22Rv1 (cell line): Measurements from ENCODE around the gene MSL2.

ENCODE experiments used
- ZFX ChIP-seq: fragments of 450-650 bp; IDR thresholded peaks from 2 replicates; pipeline ENCODE4 v1.6.1; 2017; ENCODE audit warnings: antibody characterized with exemption, borderline replicate concordance
- TF ChIP-seq, protein P1 (sequence below): fragments of 450-650 bp; IDR thresholded peaks from 2 replicates; pipeline ENCODE4 v1.5.1; 2017; ENCODE audit warnings: mild to moderate bottlenecking

DNA sequence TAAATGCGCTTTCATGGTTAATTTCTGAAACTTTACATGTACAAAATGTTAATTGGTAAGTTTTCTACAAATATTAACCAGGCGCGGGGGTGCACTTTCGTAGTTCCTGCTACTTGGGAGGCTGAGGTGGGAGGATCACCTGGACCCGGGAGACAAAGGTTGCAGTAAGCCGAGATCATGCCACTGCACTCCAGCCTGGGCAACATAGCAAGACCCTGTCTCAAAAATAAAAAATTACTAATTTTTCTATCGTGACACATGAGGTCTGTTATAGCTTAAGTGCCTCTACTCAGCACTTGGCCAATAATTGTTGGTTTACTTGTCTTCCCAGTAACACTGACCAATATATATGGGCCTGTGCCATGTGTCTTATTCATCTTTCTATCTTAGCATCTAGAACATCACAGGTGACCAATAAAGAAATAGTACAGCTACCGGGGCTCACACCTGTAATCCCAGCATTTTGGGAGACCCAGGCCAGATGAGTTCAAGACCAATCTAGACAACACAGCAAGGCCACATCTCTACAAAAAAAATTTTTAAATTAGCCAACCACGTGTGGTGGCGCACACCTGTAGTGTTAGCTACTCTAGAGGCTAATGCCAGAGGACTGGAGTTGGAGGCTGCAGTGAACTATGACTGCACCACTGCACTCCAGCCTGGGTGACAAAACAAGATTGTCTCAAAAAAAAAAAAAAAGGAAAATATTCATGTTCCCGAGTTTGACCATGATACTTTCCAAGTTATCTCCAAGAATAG lies 6.1 kb downstream of the MSL2 start:
- TF ChIP-seq, protein P1, sequence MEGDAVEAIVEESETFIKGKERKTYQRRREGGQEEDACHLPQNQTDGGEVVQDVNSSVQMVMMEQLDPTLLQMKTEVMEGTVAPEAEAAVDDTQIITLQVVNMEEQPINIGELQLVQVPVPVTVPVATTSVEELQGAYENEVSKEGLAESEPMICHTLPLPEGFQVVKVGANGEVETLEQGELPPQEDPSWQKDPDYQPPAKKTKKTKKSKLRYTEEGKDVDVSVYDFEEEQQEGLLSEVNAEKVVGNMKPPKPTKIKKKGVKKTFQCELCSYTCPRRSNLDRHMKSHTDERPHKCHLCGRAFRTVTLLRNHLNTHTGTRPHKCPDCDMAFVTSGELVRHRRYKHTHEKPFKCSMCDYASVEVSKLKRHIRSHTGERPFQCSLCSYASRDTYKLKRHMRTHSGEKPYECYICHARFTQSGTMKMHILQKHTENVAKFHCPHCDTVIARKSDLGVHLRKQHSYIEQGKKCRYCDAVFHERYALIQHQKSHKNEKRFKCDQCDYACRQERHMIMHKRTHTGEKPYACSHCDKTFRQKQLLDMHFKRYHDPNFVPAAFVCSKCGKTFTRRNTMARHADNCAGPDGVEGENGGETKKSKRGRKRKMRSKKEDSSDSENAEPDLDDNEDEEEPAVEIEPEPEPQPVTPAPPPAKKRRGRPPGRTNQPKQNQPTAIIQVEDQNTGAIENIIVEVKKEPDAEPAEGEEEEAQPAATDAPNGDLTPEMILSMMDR = no peak
- no peak for TF ChIP-seq ZFX
